B cell (primary cell): Measurements from ENCODE around the gene MYBPHL.

Experiments
- CTCF ChIP-seq: fragments of 200-600 bp; IDR thresholded peaks from one replicate; pipeline ENCODE4 v1.8.0; 2022; ENCODE audit warnings: antibody characterized with exemption, mild to moderate bottlenecking
- EZH2 ChIP-seq: IDR thresholded peaks from 2 replicates; pipeline ENCODE4 v1.6.1; 2012; ENCODE audit warnings: borderline replicate concordance, low read depth, mild to moderate bottlenecking, moderate library complexity, low read length; ENCODE audit not compliant: insufficient read depth, poor library complexity, severe bottlenecking

- TF ChIP-seq CTCF (no peak), EZH2 (no peak)
These were observed 49.7 kb downstream of the MYBPHL start for GRCh38 chr1:109256971-109257681.
